OCI-LY3 (cell line): ENCODE measurements around the gene TMEM132D.

Experiments used
- H2AFZ ChIP-seq: fragments of 200-600, 300-600 bp; shearing (Covaris generic); 2 replicates; pipeline ENCODE4 v1.6.0; 2014; ENCODE audit warnings: antibody characterized with exemption, low read depth, low read length
- H3K27ac ChIP-seq: fragments of 200-600, 300-600 bp; sonication (generic); 2 replicates; pipeline ENCODE4 v1.5.1; 2014; ENCODE audit warnings: mild to moderate bottlenecking, low read length, moderate library complexity, mixed read lengths
- H3K27me3 ChIP-seq: fragments of 200-600, 300-600 bp; sonication (generic); 2 replicates; pipeline ENCODE4 v1.6.1; 2014; ENCODE audit warnings: low read depth, low read length, mixed read lengths
- H3K36me3 ChIP-seq: fragments of 200-600, 300-600 bp; sonication (generic); replicated peaks from 2 replicates; pipeline ENCODE3; 2014; ENCODE audit warnings: low read depth, low read length, mixed read lengths
- H3K4me1 ChIP-seq: fragments of 300-600, 200-600 bp; sonication (generic); 2 replicates; pipeline ENCODE4 v1.6.1; 2014; ENCODE audit warnings: low read length, mixed read lengths
- H3K4me2 ChIP-seq: fragments of 200-600, 300-600 bp; sonication (generic); 2 replicates; pipeline ENCODE4 v1.6.1; 2014; ENCODE audit warnings: low read length, mixed read lengths
- H3K4me3 ChIP-seq: fragments of 300-600, 200-600 bp; sonication (generic); 2 replicates; pipeline ENCODE4 v1.5.1; 2014; ENCODE audit warnings: antibody characterized with exemption, mild to moderate bottlenecking, low read length, moderate library complexity
- H3K79me2 ChIP-seq: fragments of 300-600, 200-600 bp; shearing (Covaris generic); 2 replicates; pipeline ENCODE4 v1.6.1; 2014; ENCODE audit warnings: mild to moderate bottlenecking, low read length, mixed read lengths
- H3K9ac ChIP-seq: fragments of 300-600, 200-600 bp; shearing (Covaris generic); 2 replicates; pipeline ENCODE4 v1.6.0; 2014; ENCODE audit warnings: mild to moderate bottlenecking, low read length, moderate library complexity
- H3K9me3 ChIP-seq: fragments of 200-600, 300-600 bp; shearing (Covaris generic); 2 replicates; pipeline ENCODE4 v1.6.1; 2014; ENCODE audit warnings: low read length, mixed read lengths; ENCODE audit not compliant: insufficient read depth
- H4K20me1 ChIP-seq: fragments of 200-600, 300-600 bp; sonication (generic); 2 replicates; pipeline ENCODE4 v1.6.1; 2016; ENCODE audit warnings: low read length, mixed read lengths; ENCODE audit not compliant: insufficient read depth
- EZH2phosphoT487 ChIP-seq: fragments of 200-600 bp; shearing (Covaris generic); IDR thresholded peaks from 2 replicates; pipeline ENCODE4 v1.6.1; 2018; ENCODE audit warnings: antibody characterized with exemption, mixed run types, low read depth
- TF ChIP-seq, protein P1 (sequence below): fragments of 200-600, 300-600 bp; sonication (generic); IDR thresholded peaks from 2 replicates; pipeline ENCODE4 v1.5.1; 2014; ENCODE audit warnings: antibody characterized with exemption, low read length, low read depth

TMEM132D gene

DNA sequence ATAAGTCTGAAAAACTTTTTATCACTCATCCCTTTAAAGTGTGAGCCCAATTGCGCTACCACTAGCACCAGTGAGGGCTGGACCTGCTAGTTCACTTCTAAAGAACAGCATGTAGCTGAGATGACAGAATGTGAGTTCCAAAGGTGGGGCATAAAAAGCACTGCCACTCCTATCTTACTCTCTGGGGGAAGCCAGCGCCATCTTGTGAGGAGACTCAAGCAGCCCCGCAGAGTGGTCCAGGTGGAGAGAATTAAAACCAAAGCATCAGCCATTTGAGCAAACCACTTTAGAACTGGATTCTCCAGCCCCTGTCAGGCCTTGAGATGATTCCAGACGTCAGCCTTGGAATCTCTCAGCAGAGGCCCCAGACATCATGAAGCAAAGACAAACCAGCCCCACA lies 39.9 kb downstream of the TMEM132D start:
- H3K27me3 ChIP-seq, result no peaks in the 10 kb centered on the region
- no peaks in the 10 kb centered on the region for H3K9me3 ChIP-seq
- H3K27ac ChIP-seq, result no peak overlapping the region
- TF ChIP-seq EZH2phosphoT487, result no peak
- TF ChIP-seq, protein P1, sequence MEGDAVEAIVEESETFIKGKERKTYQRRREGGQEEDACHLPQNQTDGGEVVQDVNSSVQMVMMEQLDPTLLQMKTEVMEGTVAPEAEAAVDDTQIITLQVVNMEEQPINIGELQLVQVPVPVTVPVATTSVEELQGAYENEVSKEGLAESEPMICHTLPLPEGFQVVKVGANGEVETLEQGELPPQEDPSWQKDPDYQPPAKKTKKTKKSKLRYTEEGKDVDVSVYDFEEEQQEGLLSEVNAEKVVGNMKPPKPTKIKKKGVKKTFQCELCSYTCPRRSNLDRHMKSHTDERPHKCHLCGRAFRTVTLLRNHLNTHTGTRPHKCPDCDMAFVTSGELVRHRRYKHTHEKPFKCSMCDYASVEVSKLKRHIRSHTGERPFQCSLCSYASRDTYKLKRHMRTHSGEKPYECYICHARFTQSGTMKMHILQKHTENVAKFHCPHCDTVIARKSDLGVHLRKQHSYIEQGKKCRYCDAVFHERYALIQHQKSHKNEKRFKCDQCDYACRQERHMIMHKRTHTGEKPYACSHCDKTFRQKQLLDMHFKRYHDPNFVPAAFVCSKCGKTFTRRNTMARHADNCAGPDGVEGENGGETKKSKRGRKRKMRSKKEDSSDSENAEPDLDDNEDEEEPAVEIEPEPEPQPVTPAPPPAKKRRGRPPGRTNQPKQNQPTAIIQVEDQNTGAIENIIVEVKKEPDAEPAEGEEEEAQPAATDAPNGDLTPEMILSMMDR, result no peak
- H2AFZ ChIP-seq, result no peak overlapping the region
- H3K4me3 ChIP-seq, result no peak overlapping the region
- H3K4me1 ChIP-seq, result no peaks in the 10 kb centered on the region
- no peaks in the 10 kb centered on the region for H3K36me3 ChIP-seq
- H4K20me1 ChIP-seq, result no peaks in the 10 kb centered on the region
- no peak overlapping the region for H3K9ac ChIP-seq
- no peaks in the 10 kb centered on the region for H3K79me2 ChIP-seq
- H3K4me2 ChIP-seq, result no peak overlapping the region

DNA sequence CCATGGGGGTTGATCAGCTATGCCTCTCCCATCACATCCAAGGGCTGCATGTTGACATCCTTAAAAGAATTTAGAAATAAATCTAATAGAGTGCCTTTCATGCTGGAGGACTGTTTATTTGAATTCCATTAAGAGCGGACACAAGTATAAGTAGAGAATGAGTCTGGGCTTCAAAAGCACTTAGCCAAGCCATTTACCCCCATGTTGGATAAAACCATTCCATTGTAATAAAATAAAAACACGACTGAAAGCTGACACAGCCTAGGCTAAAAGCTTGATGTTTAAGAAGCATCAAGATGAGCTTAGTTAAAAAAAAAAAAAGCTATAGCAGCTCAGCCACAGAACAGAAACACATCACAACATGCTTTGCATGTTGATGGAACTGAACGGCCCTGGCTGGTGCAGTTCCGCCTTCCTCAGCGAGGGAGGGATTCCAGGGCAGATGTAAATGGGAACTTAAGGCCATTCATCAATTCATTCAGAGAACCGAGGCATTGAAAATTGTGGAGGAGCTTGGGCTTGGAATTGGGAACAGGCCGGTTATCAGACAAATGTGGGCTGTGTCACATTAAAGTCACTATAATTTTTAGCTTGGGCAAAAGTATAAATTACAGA lies 41.2 kb downstream of the TMEM132D start:
- no peak overlapping the region for H3K4me3 ChIP-seq
- TF ChIP-seq, protein P1, result no peak
- no peak for TF ChIP-seq EZH2phosphoT487

DNA sequence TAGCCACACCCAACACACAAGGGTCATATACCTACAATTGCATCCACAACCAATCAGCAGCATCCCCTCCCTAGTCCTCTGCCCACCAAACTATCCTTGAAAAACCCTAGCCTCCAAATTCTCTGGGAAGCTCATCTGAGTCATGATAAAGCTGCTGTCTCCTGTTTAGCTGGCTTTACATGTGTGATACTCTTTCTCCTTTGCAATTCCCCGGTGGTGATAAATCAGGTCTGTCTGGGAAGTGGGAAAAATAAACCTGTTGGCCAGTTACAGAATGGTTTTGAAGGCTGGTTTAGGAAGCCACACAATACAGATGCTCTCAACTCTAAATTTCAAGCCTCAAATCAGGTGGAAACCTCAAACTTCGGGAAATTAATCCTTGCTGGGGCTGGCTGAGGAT lies 41.9 kb downstream of the TMEM132D start:
- no peak overlapping the region for H3K4me3 ChIP-seq
- H3K27me3 ChIP-seq, result no peaks in the 10 kb centered on the region
- no peaks in the 10 kb centered on the region for H3K79me2 ChIP-seq
- no peak overlapping the region for H2AFZ ChIP-seq
- no peak overlapping the region for H3K4me2 ChIP-seq
- no peaks in the 10 kb centered on the region for H3K36me3 ChIP-seq
- no peak overlapping the region for H3K27ac ChIP-seq
- no peaks in the 10 kb centered on the region for H3K4me1 ChIP-seq
- H3K9ac ChIP-seq, result no peak overlapping the region
- no peaks in the 10 kb centered on the region for H3K9me3 ChIP-seq
- no peaks in the 10 kb centered on the region for H4K20me1 ChIP-seq
- TF ChIP-seq, protein P1, result no peak
- no peak for TF ChIP-seq EZH2phosphoT487

More for the DNA sequence above, 41.2 kb downstream of the TMEM132D start:
- no peaks in the 10 kb centered on the region for H3K4me1 ChIP-seq
- H3K27ac ChIP-seq, result no peak overlapping the region
- H3K9ac ChIP-seq, result no peak overlapping the region
- no peaks in the 10 kb centered on the region for H3K27me3 ChIP-seq
- no peaks in the 10 kb centered on the region for H3K79me2 ChIP-seq
- H2AFZ ChIP-seq, result no peak overlapping the region
- no peaks in the 10 kb centered on the region for H4K20me1 ChIP-seq
- H3K36me3 ChIP-seq, result no peaks in the 10 kb centered on the region
- no peaks in the 10 kb centered on the region for H3K9me3 ChIP-seq
- H3K4me2 ChIP-seq, result no peak overlapping the region

DNA sequence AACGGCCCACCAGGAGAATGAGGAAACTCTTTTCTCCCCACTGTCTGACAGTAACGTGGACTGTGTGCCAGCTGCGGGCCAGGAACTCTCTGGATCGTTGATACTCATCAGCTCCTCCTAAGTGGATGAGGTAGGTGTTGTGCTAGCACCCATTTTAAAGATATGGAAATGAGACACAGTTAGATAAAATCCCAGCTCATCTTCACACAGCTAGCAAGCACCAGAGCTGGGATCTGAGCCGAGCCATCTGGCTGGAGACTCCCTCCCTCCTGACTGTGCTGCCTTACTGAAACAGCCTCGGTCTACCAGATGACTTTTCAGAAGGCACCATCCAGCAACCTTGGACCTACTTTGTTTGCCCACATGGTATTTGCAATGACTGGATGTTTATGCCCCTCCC lies 49.2 kb downstream of the TMEM132D start:
- no peaks in the 10 kb centered on the region for H3K36me3 ChIP-seq
- H3K79me2 ChIP-seq, result no peaks in the 10 kb centered on the region
- no peak overlapping the region for H3K4me2 ChIP-seq
- H4K20me1 ChIP-seq, result no peaks in the 10 kb centered on the region
- H2AFZ ChIP-seq, result no peak overlapping the region
- H3K4me1 ChIP-seq, result no peaks in the 10 kb centered on the region
- H3K9me3 ChIP-seq, result no peaks in the 10 kb centered on the region
- no peak overlapping the region for H3K4me3 ChIP-seq
- TF ChIP-seq, protein P1, result no peak
- TF ChIP-seq EZH2phosphoT487, result no peak
- H3K27ac ChIP-seq, result no peak overlapping the region
- H3K27me3 ChIP-seq, result no peaks in the 10 kb centered on the region
- H3K9ac ChIP-seq, result no peak overlapping the region
